Endothelial cell of umbilical vein (primary cell): ENCODE results near the gene IL32. TPM values are rescaled to one million over a fixed set of nuclear protein-coding genes. Genes with fewer than 3 reads are reported as not detected.

Experiments used
- BruUV-seq: library from RNA; stranded (reverse); fragments of 400-500 nt; replicated peaks from 2 replicates; lab custom pipeline; 2021; lab: Mats Ljungman, UMichigan
- CTCF ChIA-PET: fragments of 300-600, 350-600 bp; sonication (Branson Sonifier 250); formaldehyde crosslinking; loops from one replicate; lab custom pipeline; 2021; ENCODE audit warnings: antibody characterized with exemption, inconsistent platforms; lab: Charles Lee
- POLR2A ChIA-PET: fragments of 300-600, 350-600 bp; sonication (Branson Sonifier 250); formaldehyde crosslinking; loops from one replicate; lab custom pipeline; 2021; ENCODE audit warnings: antibody characterized with exemption, inconsistent platforms; lab: Charles Lee
- DNase-seq: peaks from one replicate; pipeline ENCODE4 v3.0.0-alpha.2; 2011; ENCODE audit warnings: low read depth, low spot score
- FAIRE-seq: peaks from 2 replicates; lab custom pipeline; 2011; peaks lifted over from hg19 to GRCh38; lab: Jason Lieb, UNC
- H2AFZ ChIP-seq: 2 replicates; pipeline ENCODE4 v1.6.0; 2012; ENCODE audit warnings: low read depth, low read length, control low read depth, inconsistent platforms
- H3K27ac ChIP-seq: 2 replicates; pipeline ENCODE4 v1.5.1; 2011; ENCODE audit warnings: low read depth, mild to moderate bottlenecking, control low read depth, low read length, moderate library complexity; ENCODE audit not compliant: insufficient read depth
- H3K27me3 ChIP-seq, 2 experiments: 2 replicates each; pipeline versions ENCODE4 v1.6.0 to v1.6.1; 2011; ENCODE audit warnings: low read length in 2 of 2, mixed read lengths in 1 of 2; ENCODE audit not compliant: control insufficient read depth in 2 of 2, insufficient read depth in 2 of 2
- H3K36me3 ChIP-seq, 2 experiments: 2 replicates in 1 of 2; 3 replicates in 1 of 2; pipeline ENCODE4 v1.5.1; 2011; ENCODE audit warnings: low read length in 2 of 2, mild to moderate bottlenecking in 1 of 2, moderate library complexity in 1 of 2; ENCODE audit not compliant: control insufficient read depth in 2 of 2, insufficient read depth in 2 of 2; ENCODE audit errors: extremely low read depth in 1 of 2
- H3K4me1 ChIP-seq: 3 replicates; pipeline ENCODE4 v1.5.1; 2011; ENCODE audit warnings: mild to moderate bottlenecking, low read length; ENCODE audit not compliant: control insufficient read depth, insufficient read depth; ENCODE audit errors: extremely low read depth
- H3K4me2 ChIP-seq: 2 replicates; pipeline ENCODE4 v1.6.1; 2011; ENCODE audit warnings: low read length, control low read depth, mixed read lengths; ENCODE audit not compliant: insufficient read depth
- H3K4me3 ChIP-seq, 3 experiments: fragments of 200-600 bp in 1 of 3; sonication (generic), shearing (Covaris generic) in 1 of 3; replicated peaks in 1 of 3; 2 replicates each; pipeline ENCODE4 v1.5.1; 2011 to 2016; ENCODE audit warnings: control low read depth in 3 of 3, low read length in 3 of 3, mild to moderate bottlenecking in 2 of 3, inconsistent platforms in 1 of 3, low read depth in 1 of 3, moderate library complexity in 1 of 3; ENCODE audit not compliant: insufficient read depth in 1 of 3
- H3K79me2 ChIP-seq: 2 replicates; pipeline ENCODE4 v1.6.0; 2012; ENCODE audit warnings: low read length, inconsistent platforms; ENCODE audit not compliant: control insufficient read depth, insufficient read depth
- H3K9ac ChIP-seq: replicated peaks from 2 replicates; pipeline ENCODE3; 2011; ENCODE audit warnings: low read length, control low read depth; ENCODE audit not compliant: insufficient read depth; ENCODE audit errors: extremely low read depth
- H3K9me1 ChIP-seq: replicated peaks from 3 replicates; pipeline ENCODE4 v1.6.0; 2011; ENCODE audit warnings: mild to moderate bottlenecking, low read length; ENCODE audit not compliant: control insufficient read depth, insufficient read depth; ENCODE audit errors: extremely low read depth
- H3K9me3 ChIP-seq: replicated peaks from 2 replicates; pipeline ENCODE4 v1.5.1; 2012; ENCODE audit warnings: low read length, inconsistent platforms; ENCODE audit not compliant: control insufficient read depth, insufficient read depth
- H4K20me1 ChIP-seq: replicated peaks from 2 replicates; pipeline ENCODE3; 2011; ENCODE audit warnings: mild to moderate bottlenecking, low read length; ENCODE audit not compliant: control insufficient read depth, insufficient read depth; ENCODE audit errors: extremely low read depth
- CTCF ChIP-seq, 2 donors: IDR thresholded peaks; 1 replicate in 1 of 2; 2 replicates in 1 of 2; pipeline ENCODE4 v1.5.1; 2011; ENCODE audit warnings: low read length in 2 of 2, mild to moderate bottlenecking in 2 of 2, moderate library complexity in 2 of 2, control low read depth in 1 of 2, inconsistent platforms in 1 of 2, low read depth in 1 of 2; ENCODE audit not compliant: insufficient read depth in 1 of 2; ENCODE audit errors: extremely low read depth in 1 of 2
- FOS ChIP-seq: IDR thresholded peaks from 2 replicates; pipeline ENCODE4 v1.6.1; 2011; ENCODE audit warnings: mild to moderate bottlenecking, low read length, moderate library complexity, borderline replicate concordance; ENCODE audit not compliant: insufficient read depth
- POLR2A ChIP-seq: IDR thresholded peaks from 2 replicates; pipeline ENCODE4 v1.6.1; 2012; ENCODE audit warnings: low read depth, mild to moderate bottlenecking, control low read depth, low read length
- POLR2AphosphoS5 ChIP-seq: IDR thresholded peaks from 2 replicates; pipeline ENCODE4 v1.6.1; 2012; ENCODE audit warnings: low read depth, mild to moderate bottlenecking, control low read depth, low read length, moderate library complexity; ENCODE audit not compliant: insufficient read depth
- dilution Hi-C: fragments of 300-500 bp; cut with MboI; formaldehyde crosslinking; loops from one replicate; pipeline ENCODE4 v1.15.0; 2019; ENCODE audit warnings: low sequenced_read_pairs; ENCODE audit not compliant: extremely low pct_ligation_motif_present
- intact Hi-C: fragments of 100-400 bp; cut with micrococcal nuclease; formaldehyde crosslinking; loops from one replicate; pipeline ENCODE4 v1.10.0; 2022
- polyA plus RNA-seq, 4 experiments: library from polyadenylated mRNA; depleted of rRNA in 3 of 4; stranded (reverse) in 3 of 4; unstranded in 1 of 4; fragments of >200 nt; gene quantifications; 2 replicates each; pipeline versions ENCODE4 v1.2.1 to v1.2.3, GENCODE V29; 2011 to 2012; ENCODE audit warnings: missing spikeins in 1 of 4
- total RNA-seq: library from RNA; stranded (reverse); gene quantifications from 2 replicates; pipeline ENCODE4 v1.2.3, GENCODE V29; 2021

IL32 gene
- total and polyA plus RNA-seq, 2 donors (not counting 3 experiments of a cell fraction or from before 2014, with no cell fraction given), result 55.7 to 336 TPM

GRCh38 chr16:3021449-3022207 lies 43.8 kb upstream of the IL32 start:
- peak overlapping the region; percentile 98 for H3K27ac ChIP-seq
- H3K27me3 ChIP-seq, result peaks cover 0 to 2% of the 10 kb centered on the region in 2 experiments
- intact Hi-C loops (loop anchor here (2.0 kb wide), 1 partner anchor 117 kb away; no protein-coding TSS in a partner anchor), dilution Hi-C loops (no loop called here)
- H2AFZ ChIP-seq, result no peak overlapping the region
- H3K9ac ChIP-seq, result peak overlapping the region; percentile 90
- peaks cover 2% of the 10 kb centered on the region for H3K79me2 ChIP-seq
- peaks cover 0 to 5% of the 10 kb centered on the region in 2 experiments for H3K36me3 ChIP-seq
- CTCF ChIA-PET, result interaction anchor here (1.4 to 6.1 kb wide), 5 partner anchors 9 to 108 kb away, joined by 6 to 52 read pairs (median 9); no protein-coding TSS in a partner anchor
- TF ChIP-seq FOS (peak; percentile 59), POLR2AphosphoS5 (no peak), POLR2A (peak; percentile 76), CTCF (IDR thresholded peaks at IDR 0.05; ENCODE audit: extremely low read depth in 1 of 2, insufficient read depth in 1 of 2, low read depth in 1 of 2, low read length in 2 of 2) (peak; percentile 9 to 30)
- H3K4me1 ChIP-seq, result peaks cover 18% of the 10 kb centered on the region
- H4K20me1 ChIP-seq, result no peaks in the 10 kb centered on the region
- H3K4me3 ChIP-seq, result peak overlapping the region; percentile 45 to 61 (median 53)
- DNase-seq (peak; percentile 65), FAIRE-seq (peak; percentile 62)
- no peaks in the 10 kb centered on the region for H3K9me1 ChIP-seq
- POLR2A ChIA-PET, result interaction anchor here (0.6 to 2.2 kb wide), 5 partner anchors 14 to 139 kb away, joined by 3 to 16 read pairs (median 4); partner anchors contain the start of gene ZNF213
- BruUV-seq, result TSS peak; percentile 74
- no peaks in the 10 kb centered on the region for H3K9me3 ChIP-seq
- H3K4me2 ChIP-seq, result peak overlapping the region; percentile 83
